Spinal cord (tissue), 10 donors: ENCODE data around the gene UBE2J2. TPM values are rescaled to one million over a fixed set of nuclear protein-coding genes. Genes with fewer than 3 reads are reported as not detected.

ENCODE experiments used
- DNase-seq, 6 donors: peaks; one replicate each; pipeline versions ENCODE4 v3.0.0 to v3.0.0-alpha.2; 2013 to 2015; ENCODE audit warnings: low spot score in 6 of 6, low read depth in 4 of 6
- H3K27ac ChIP-seq: one replicate; pipeline ENCODE4 v1.5.1; 2013; ENCODE audit warnings: low read depth, low read length, control low read depth
- H3K27me3 ChIP-seq: one replicate; pipeline ENCODE4 v1.6.1; 2013; ENCODE audit warnings: low read length; ENCODE audit not compliant: control insufficient read depth, insufficient read depth
- H3K36me3 ChIP-seq: one replicate; pipeline ENCODE4 v1.6.1; 2013; ENCODE audit warnings: low read length; ENCODE audit not compliant: control insufficient read depth, insufficient read depth
- H3K4me1 ChIP-seq: one replicate; pipeline ENCODE4 v1.6.1; 2013; ENCODE audit warnings: low read length; ENCODE audit not compliant: control insufficient read depth, insufficient read depth
- H3K4me3 ChIP-seq: one replicate; pipeline ENCODE4 v1.5.1; 2013; ENCODE audit warnings: low read depth, low read length, control low read depth
- H3K9me3 ChIP-seq: one replicate; pipeline ENCODE4 v1.6.1; 2013; ENCODE audit warnings: low read length; ENCODE audit not compliant: control insufficient read depth, insufficient read depth
- WGBS: methylation state at CpG from one replicate; pipeline ENCODE4 v1.1.5; 2013; ENCODE audit warnings: missing lambda C conversion rate; ENCODE audit not compliant: insufficient coverage; 5-methylcytosine and 5-hydroxymethylcytosine counted together
- polyA plus RNA-seq, 2 donors: library from polyadenylated mRNA; unstranded; fragments of 120-200 nt; gene quantifications; one replicate each; pipeline ENCODE4 v1.2.1, GENCODE V29; 2013; ENCODE audit not compliant: insufficient read length in 2 of 2
- total RNA-seq, 2 donors: library from RNA; depleted of rRNA in 1 of 2; stranded (reverse); fragments of 120-200 nt in 1 of 2; fragments of >200 nt in 1 of 2; gene quantifications; one replicate each; pipeline versions ENCODE4 v1.2.3 to v1.2.4, GENCODE V29; 2013 to 2014
- donor health status: healthy.

The UBE2J2 gene
- total and polyA plus RNA-seq, 4 donors = 26.4 to 82.9 (median 54.0) TPM

- Histone ChIP-seq H3K4me3 (no peak overlapping the region), H3K9me3 (no peaks in the 10 kb centered on the region), H3K4me1 (no peaks in the 10 kb centered on the region), H3K27me3 (no peaks in the 10 kb centered on the region), H3K27ac (no peak overlapping the region), H3K36me3 (peaks cover 82% of the 10 kb centered on the region)
- DNase-seq = no peak
- 96% methylated on average over 69 of the region's 74 CpGs for WGBS
These were observed 56.7 kb downstream of the UBE2J2 start for GRCh38 chr1:1216770-1217620.

GRCh38 chr1:1215881-1216605 lies 57.6 kb downstream of the UBE2J2 start:
- Histone ChIP-seq H3K4me1 (no peaks in the 10 kb centered on the region), H3K27me3 (no peaks in the 10 kb centered on the region), H3K4me3 (no peak overlapping the region), H3K36me3 (peaks cover 72% of the 10 kb centered on the region), H3K9me3 (no peaks in the 10 kb centered on the region), H3K27ac (no peak overlapping the region)
- DNase-seq = no peak
- 93% methylated on average over 20 of the region's 21 CpGs for WGBS

- Histone ChIP-seq H3K36me3 (peaks cover 64% of the 10 kb centered on the region), H3K9me3 (no peaks in the 10 kb centered on the region), H3K27me3 (no peaks in the 10 kb centered on the region), H3K4me3 (no peak overlapping the region), H3K27ac (no peak overlapping the region), H3K4me1 (no peaks in the 10 kb centered on the region)
- DNase-seq = no peak
- WGBS = 91% methylated on average over 3 of the region's 11 CpGs
These were observed 58.5 kb downstream of the UBE2J2 start for GRCh38 chr1:1215080-1215676.

- no peak within 1 kb of the TSS for H3K4me3 ChIP-seq
- WGBS = 67% methylated on average over 54 of the region's 56 CpGs
- peaks cover under 1% of the 10 kb centered on the region for H3K4me1 ChIP-seq
- no peaks in the 10 kb centered on the region for H3K27me3 ChIP-seq
- H3K36me3 ChIP-seq = peaks cover 48% of the 10 kb centered on the region
- H3K27ac ChIP-seq = no peak within 1 kb of the TSS
- no peak for DNase-seq
- H3K9me3 ChIP-seq = no peaks in the 10 kb centered on the region
These were observed 60.0 kb downstream of the UBE2J2 start, which contains the start of gene TNFRSF4 for GRCh38 chr1:1213345-1214265. Gene TNFRSF4 (minus strand): TSS chr1:1214153. CDS start chr1:1214127, 26 bp downstream.

- Histone ChIP-seq H3K36me3 (peaks cover 41% of the 10 kb centered on the region), H3K9me3 (no peaks in the 10 kb centered on the region), H3K27ac (no peak overlapping the region), H3K27me3 (peaks cover 4% of the 10 kb centered on the region), H3K4me3 (no peak overlapping the region), H3K4me1 (peaks cover 8% of the 10 kb centered on the region)
- 75% methylated on average over 24 of the region's 24 CpGs for WGBS
- no peak for DNase-seq
These were observed 60.8 kb downstream of the UBE2J2 start for GRCh38 chr1:1212780-1213344.

- H3K4me1 ChIP-seq = peaks cover 10% of the 10 kb centered on the region
- H3K4me3 ChIP-seq = no peak overlapping the region
These were observed 61.9 kb downstream of the UBE2J2 start for GRCh38 chr1:1211541-1212441.

GRCh38 chr1:1210726-1211540 lies 62.7 kb downstream of the UBE2J2 start:
- peaks cover 21% of the 10 kb centered on the region for H3K27me3 ChIP-seq
- H3K36me3 ChIP-seq = peaks cover 22% of the 10 kb centered on the region
- H3K4me1 ChIP-seq = peaks cover 19% of the 10 kb centered on the region
- no peak overlapping the region for H3K27ac ChIP-seq
- no peak overlapping the region for H3K4me3 ChIP-seq
- WGBS = 90% methylated on average over 29 of the region's 31 CpGs
- H3K9me3 ChIP-seq = no peaks in the 10 kb centered on the region
- no peak for DNase-seq

More at GRCh38 chr1:1211541-1212441, 61.9 kb downstream of the UBE2J2 start:
- Histone ChIP-seq H3K36me3 (peaks cover 30% of the 10 kb centered on the region), H3K9me3 (no peaks in the 10 kb centered on the region), H3K27me3 (peaks cover 14% of the 10 kb centered on the region), H3K27ac (no peak overlapping the region)
- no peak for DNase-seq
- WGBS = 85% methylated on average over 28 of the region's 28 CpGs
